Neural cell (in vitro differentiated cells): Measurements from ENCODE around the gene SPOCK1. TPM values are rescaled to one million over a fixed set of nuclear protein-coding genes. Genes with fewer than 3 reads are reported as not detected.

Source experiments
- H2AFZ ChIP-seq: fragments of 200-600, 300-800 bp; sonication (generic), shearing (Covaris generic); 2 replicates; pipeline ENCODE4 v1.6.0; 2014; ENCODE audit warnings: low read depth, mild to moderate bottlenecking, antibody characterized with exemption, low read length, moderate library complexity
- H3F3A ChIP-seq: fragments of 200-600 bp; shearing (Covaris generic); 2 replicates; pipeline ENCODE4 v1.6.1; 2016; ENCODE audit warnings: mild to moderate bottlenecking, moderate library complexity, mixed read lengths, antibody characterized with exemption, low read length; ENCODE audit not compliant: insufficient read depth, poor library complexity, severe bottlenecking
- H3K27ac ChIP-seq: fragments of 200-600, 300-800 bp; sonication (generic), shearing (Covaris generic); 2 replicates; pipeline ENCODE4 v1.5.1; 2014; ENCODE audit warnings: mild to moderate bottlenecking, low read length, moderate library complexity
- H3K27me3 ChIP-seq: fragments of 300-800, 200-600 bp; sonication (generic), shearing (Covaris generic); 2 replicates; pipeline ENCODE4 v1.6.0; 2014; ENCODE audit warnings: mild to moderate bottlenecking, low read depth, low read length, moderate library complexity; ENCODE audit not compliant: insufficient read depth
- H3K36me3 ChIP-seq: fragments of 300-800, 200-600 bp; sonication (generic), shearing (Covaris generic); 2 replicates; pipeline ENCODE4 v1.5.1; 2014; ENCODE audit warnings: mild to moderate bottlenecking, antibody characterized with exemption, low read length, moderate library complexity; ENCODE audit not compliant: insufficient read depth
- H3K4me2 ChIP-seq: fragments of 300-800, 200-600 bp; sonication (generic), shearing (Covaris generic); 2 replicates; pipeline ENCODE4 v1.6.0; 2014; ENCODE audit warnings: mild to moderate bottlenecking, low read length
- H3K4me3 ChIP-seq: fragments of 300-800, 200-600 bp; sonication (generic), shearing (Covaris generic); 2 replicates; pipeline ENCODE4 v1.5.1; 2014; ENCODE audit warnings: mild to moderate bottlenecking, low read length, moderate library complexity
- H3K79me2 ChIP-seq: fragments of 200-600 bp; shearing (Covaris generic); replicated peaks from 2 replicates; pipeline ENCODE4 v1.6.0; 2014; ENCODE audit warnings: mild to moderate bottlenecking, low read length, moderate library complexity; ENCODE audit not compliant: insufficient read depth
- H3K9ac ChIP-seq: fragments of 300-800, 200-600 bp; sonication (generic), shearing (Covaris generic); 2 replicates; pipeline ENCODE4 v1.6.1; 2016; ENCODE audit warnings: mild to moderate bottlenecking, low read length, mixed read lengths
- H3K9me2 ChIP-seq: fragments of 200-600 bp; shearing (Covaris generic); 2 replicates; pipeline ENCODE4 v1.6.1; 2016; ENCODE audit warnings: mild to moderate bottlenecking, low read length, mixed read lengths; ENCODE audit not compliant: insufficient read depth
- H3K9me3 ChIP-seq: fragments of 200-600, 300-800 bp; sonication (generic), shearing (Covaris generic); 2 replicates; pipeline ENCODE4 v1.6.1; 2016; ENCODE audit warnings: mild to moderate bottlenecking, mixed run types, low read length, moderate library complexity, mixed read lengths
- H4K20me1 ChIP-seq: fragments of 200-600 bp; shearing (Covaris generic); 2 replicates; pipeline ENCODE4 v1.6.1; 2016; ENCODE audit warnings: mild to moderate bottlenecking, mixed run types; ENCODE audit not compliant: insufficient read depth
- CTCF ChIP-seq: fragments of 450-650 bp; IDR thresholded peaks from 2 replicates; pipeline ENCODE4 v1.5.1; 2014; ENCODE audit warnings: antibody characterized with exemption, mild to moderate bottlenecking, moderate library complexity; ENCODE audit not compliant: poor library complexity, severe bottlenecking
- EP300 ChIP-seq: fragments of 450-650 bp; conservative IDR thresholded peaks from 2 replicates; pipeline ENCODE4 v1.6.1; 2014; ENCODE audit warnings: antibody characterized with exemption, mild to moderate bottlenecking, moderate library complexity; ENCODE audit not compliant: poor library complexity, severe bottlenecking
- EZH2 ChIP-seq: fragments of 200-600, 300-800 bp; shearing (Covaris generic), sonication (generic); IDR thresholded peaks from 2 replicates; pipeline ENCODE4 v1.6.1; 2014; ENCODE audit warnings: antibody characterized with exemption, low read length, borderline replicate concordance, mild to moderate bottlenecking; ENCODE audit not compliant: insufficient read depth, poor library complexity, severe bottlenecking
- MXI1 ChIP-seq: fragments of 450-650 bp; conservative IDR thresholded peaks from 2 replicates; pipeline ENCODE4 v1.6.1; 2014; ENCODE audit warnings: antibody characterized with exemption, mild to moderate bottlenecking; ENCODE audit not compliant: poor library complexity, severe bottlenecking
- POLR2AphosphoS5 ChIP-seq: IDR thresholded peaks from 2 replicates; pipeline ENCODE4 v1.6.1; 2012
- RAD21 ChIP-seq: fragments of 450-650 bp; conservative IDR thresholded peaks from 2 replicates; pipeline ENCODE4 v1.6.1; 2014; ENCODE audit warnings: antibody characterized with exemption, mild to moderate bottlenecking, moderate library complexity
- REST ChIP-seq: IDR thresholded peaks from 2 replicates; pipeline ENCODE4 v1.6.1; 2012; ENCODE audit warnings: borderline replicate concordance
- SMC3 ChIP-seq: fragments of 450-650 bp; conservative IDR thresholded peaks from 2 replicates; pipeline ENCODE4 v1.6.1; 2014; ENCODE audit warnings: antibody characterized with exemption, mild to moderate bottlenecking, moderate library complexity; ENCODE audit not compliant: poor library complexity
- TAF1 ChIP-seq: IDR thresholded peaks from 2 replicates; pipeline ENCODE4 v1.6.1; 2012; ENCODE audit warnings: low read depth
- polyA plus RNA-seq: library from polyadenylated mRNA; depleted of rRNA; stranded (reverse); fragments of >200 nt; gene quantifications from 2 replicates; pipeline ENCODE4 v1.2.3, GENCODE V29; 2014

Gene SPOCK1
- polyA plus RNA-seq, 1 donor from 2014 or later: 33.6 TPM

- Histone ChIP-seq H3K27ac (no peak overlapping the region), H3F3A (no peaks in the 10 kb centered on the region), H2AFZ (no peak overlapping the region), H3K9me3 (no peaks in the 10 kb centered on the region), H3K27me3 (no peaks in the 10 kb centered on the region), H3K9ac (no peak overlapping the region), H3K79me2 (no peaks in the 10 kb centered on the region), H3K36me3 (no peaks in the 10 kb centered on the region), H4K20me1 (no peaks in the 10 kb centered on the region), H3K9me2 (no peaks in the 10 kb centered on the region), H3K4me2 (no peak overlapping the region), H3K4me3 (no peak overlapping the region)
- TF ChIP-seq RAD21 (no peak), REST (no peak), EZH2 (no peak), EP300 (no peak), SMC3 (no peak), TAF1 (no peak), MXI1 (no peak), CTCF (no peak), POLR2AphosphoS5 (no peak)
These were observed 138.5 kb downstream of the SPOCK1 start for GRCh38 chr5:137360607-137361006.

GRCh38 chr5:137359941-137360340 lies 139.2 kb downstream of the SPOCK1 start:
- Histone ChIP-seq H3K9ac (no peak overlapping the region), H2AFZ (no peak overlapping the region), H3F3A (no peaks in the 10 kb centered on the region), H3K4me3 (no peak overlapping the region), H3K27ac (no peak overlapping the region), H3K9me2 (no peaks in the 10 kb centered on the region), H3K4me2 (no peak overlapping the region), H3K9me3 (no peaks in the 10 kb centered on the region), H4K20me1 (no peaks in the 10 kb centered on the region), H3K27me3 (no peaks in the 10 kb centered on the region), H3K36me3 (no peaks in the 10 kb centered on the region), H3K79me2 (no peaks in the 10 kb centered on the region)
- TF ChIP-seq REST (no peak), EZH2 (no peak), MXI1 (no peak), TAF1 (no peak), CTCF (no peak), EP300 (no peak), SMC3 (no peak), RAD21 (no peak), POLR2AphosphoS5 (no peak)
